Activated T-helper 17 cell treated with anti-CD3 and anti-CD28 coated beads, Interleukin-2, amount 50 U/mL, for 72 hours (primary cell): ENCODE measurements around the gene SLC27A6. TPM values are rescaled to one million over a fixed set of nuclear protein-coding genes. Genes with fewer than 3 reads are reported as not detected.

Experiments
- ATAC-seq: fragments of 150-1000 bp; cut with Tn5 transposase; replicated peaks from 2 replicates; pipeline ENCODE4 v1.10.0; 2021; ENCODE audit warnings: mild to moderate bottlenecking, moderate library complexity
- H3K27ac Mint-ChIP-seq: one replicate; pipeline ENCODE4 v1.8.0; 2022; ENCODE audit warnings: mixed read lengths
- H3K27me3 Mint-ChIP-seq: one replicate; pipeline ENCODE4 v1.8.0; 2022; ENCODE audit warnings: mixed read lengths
- H3K36me3 Mint-ChIP-seq: one replicate; pipeline ENCODE4 v1.8.0; 2022; ENCODE audit warnings: low read depth, mild to moderate bottlenecking, mixed read lengths
- H3K4me1 Mint-ChIP-seq: one replicate; pipeline ENCODE4 v1.8.0; 2022; ENCODE audit warnings: mixed read lengths
- H3K4me3 Mint-ChIP-seq: one replicate; pipeline ENCODE4 v1.8.0; 2022; ENCODE audit warnings: mild to moderate bottlenecking, mixed read lengths
- H3K9me3 Mint-ChIP-seq: one replicate; pipeline ENCODE4 v1.8.0; 2022; ENCODE audit warnings: mixed read lengths
- total RNA-seq, 2 donors: library from RNA; stranded (reverse); gene quantifications; one replicate each; pipeline ENCODE4 v1.2.3, GENCODE V29; 2022

Gene SLC27A6
- total RNA-seq, 2 donors from 2014 or later: not detected

DNA sequence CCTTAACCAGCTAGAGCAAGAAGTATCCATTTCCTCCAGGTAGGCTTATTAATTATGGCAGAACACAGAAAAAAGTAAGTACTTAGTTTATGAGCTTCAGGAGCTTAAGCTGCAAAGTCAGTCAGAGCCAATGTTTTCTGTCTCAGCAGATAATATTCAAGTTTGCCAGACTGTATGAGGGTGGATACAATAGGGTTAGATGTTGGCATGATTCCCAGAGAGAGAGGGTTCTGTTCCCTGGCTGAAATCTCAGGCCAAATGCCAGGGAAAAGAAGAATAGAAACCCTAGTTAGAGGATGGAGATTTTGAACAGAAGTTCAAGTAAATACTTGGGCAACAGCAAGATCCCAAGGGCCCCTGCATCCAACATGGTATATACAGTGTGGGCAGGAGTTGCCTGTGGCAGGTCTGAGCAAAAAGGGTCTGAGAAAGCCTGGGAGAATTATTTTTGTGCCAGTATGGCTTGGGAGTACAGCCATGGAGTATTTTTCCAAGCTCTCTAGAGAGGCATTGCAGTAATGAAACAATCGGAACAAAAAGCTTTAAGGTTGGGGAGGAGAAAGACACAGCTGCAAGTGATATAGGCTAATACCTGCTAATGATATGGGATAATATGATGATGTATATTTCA is 98.3 kb downstream of the SLC27A6 start:
- Mint-ChIP-seq H3K36me3 (no peaks in the 10 kb centered on the region), H3K4me1 (no peaks in the 10 kb centered on the region), H3K27me3 (peaks cover 5% of the 10 kb centered on the region), H3K9me3 (no peaks in the 10 kb centered on the region), H3K4me3 (no peak overlapping the region), H3K27ac (no peak overlapping the region)
- ATAC-seq: no peak

DNA sequence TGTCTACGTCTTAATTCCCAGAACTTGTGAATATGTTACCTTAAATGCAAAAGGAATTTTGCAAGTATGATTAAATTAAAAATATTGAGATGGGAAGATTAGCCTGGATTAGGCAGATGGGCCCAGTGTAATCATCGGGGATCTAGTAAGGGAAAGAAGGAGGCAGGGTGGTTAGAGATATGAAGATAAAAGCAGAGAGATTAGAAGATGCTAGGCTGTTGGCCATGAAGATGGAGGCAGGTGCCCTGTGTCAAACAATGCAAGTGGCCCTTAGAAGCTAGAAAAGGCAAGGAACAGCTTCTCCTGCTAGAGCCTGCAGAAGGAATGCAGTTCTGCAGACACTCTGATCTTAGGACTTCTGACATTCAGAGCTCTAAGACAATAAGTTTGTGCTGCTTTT is 100.4 kb downstream of the SLC27A6 start:
- no peak for ATAC-seq
- Mint-ChIP-seq H3K36me3 (no peaks in the 10 kb centered on the region), H3K4me3 (no peak overlapping the region), H3K9me3 (no peaks in the 10 kb centered on the region), H3K4me1 (no peaks in the 10 kb centered on the region), H3K27me3 (peaks cover 5% of the 10 kb centered on the region), H3K27ac (no peak overlapping the region)

DNA sequence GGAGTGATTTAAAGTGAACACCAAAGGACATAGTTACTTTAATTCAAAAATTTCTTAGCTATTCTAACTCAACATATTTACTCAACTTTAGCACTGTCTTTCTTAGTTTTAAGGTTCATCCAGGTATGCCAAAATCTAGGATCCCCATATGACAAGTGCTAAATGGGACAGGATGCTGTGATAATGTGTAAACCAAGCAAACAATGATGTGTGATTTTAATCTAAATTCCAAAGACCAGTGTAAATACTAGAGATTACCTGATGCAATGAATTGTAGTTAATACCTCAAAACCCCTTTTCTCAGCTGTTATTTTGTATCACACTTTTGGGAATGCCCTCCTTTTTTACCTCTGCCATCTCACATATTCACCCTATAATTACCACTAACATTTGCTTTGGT is 102.5 kb downstream of the SLC27A6 start:
- Mint-ChIP-seq H3K36me3 (no peaks in the 10 kb centered on the region), H3K9me3 (no peaks in the 10 kb centered on the region), H3K4me3 (no peak overlapping the region), H3K27ac (no peak overlapping the region), H3K4me1 (no peaks in the 10 kb centered on the region), H3K27me3 (peaks cover 6% of the 10 kb centered on the region)
- ATAC-seq: no peak

DNA sequence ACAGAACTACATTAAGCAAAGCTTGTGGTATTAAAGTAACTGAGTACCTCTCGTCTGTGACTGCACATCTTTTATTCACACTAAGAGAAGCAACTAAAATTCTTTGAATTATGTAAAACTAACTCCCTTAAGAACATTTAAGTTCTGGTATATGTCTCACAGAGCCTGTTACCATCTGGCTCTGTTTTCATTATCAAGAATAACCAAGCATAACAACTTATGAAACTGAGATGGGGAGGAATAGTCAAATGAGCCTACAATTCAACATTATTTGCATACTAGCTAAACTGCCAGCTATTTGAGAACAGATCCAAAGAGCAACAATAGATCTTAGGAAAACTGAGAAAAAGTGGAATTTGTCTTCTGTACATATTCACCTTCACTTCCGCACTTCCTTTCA is 104.0 kb downstream of the SLC27A6 start:
- peaks cover 11% of the 10 kb centered on the region for H3K27me3 Mint-ChIP-seq
- no peak overlapping the region for H3K4me3 Mint-ChIP-seq
- no peaks in the 10 kb centered on the region for H3K36me3 Mint-ChIP-seq
- H3K4me1 Mint-ChIP-seq: no peaks in the 10 kb centered on the region
- ATAC-seq: no peak
- H3K9me3 Mint-ChIP-seq: no peaks in the 10 kb centered on the region
- no peak overlapping the region for H3K27ac Mint-ChIP-seq

DNA sequence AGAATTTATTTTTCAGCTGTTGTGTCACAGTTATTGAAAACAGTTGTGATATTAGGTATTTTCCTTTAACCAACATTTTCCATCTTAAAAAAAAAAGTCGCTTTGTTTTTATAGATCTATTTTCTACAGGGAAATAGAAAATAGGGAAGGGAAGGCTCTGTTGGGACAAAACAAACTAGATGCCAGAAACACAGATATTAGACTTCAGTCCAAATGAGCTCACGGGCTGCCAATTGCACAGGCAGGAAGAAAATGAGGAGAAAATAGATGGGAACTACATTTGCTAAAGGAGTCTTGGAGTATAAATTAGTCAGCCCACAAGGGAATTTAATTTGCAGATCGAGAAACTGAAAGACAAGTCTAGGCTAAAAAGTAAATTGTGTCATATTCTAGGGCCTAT is 107.8 kb downstream of the SLC27A6 start:
- Mint-ChIP-seq H3K9me3 (no peaks in the 10 kb centered on the region), H3K4me3 (no peak overlapping the region), H3K4me1 (no peaks in the 10 kb centered on the region), H3K27me3 (peaks cover 14% of the 10 kb centered on the region), H3K36me3 (no peaks in the 10 kb centered on the region), H3K27ac (no peak overlapping the region)
- ATAC-seq: no peak

DNA sequence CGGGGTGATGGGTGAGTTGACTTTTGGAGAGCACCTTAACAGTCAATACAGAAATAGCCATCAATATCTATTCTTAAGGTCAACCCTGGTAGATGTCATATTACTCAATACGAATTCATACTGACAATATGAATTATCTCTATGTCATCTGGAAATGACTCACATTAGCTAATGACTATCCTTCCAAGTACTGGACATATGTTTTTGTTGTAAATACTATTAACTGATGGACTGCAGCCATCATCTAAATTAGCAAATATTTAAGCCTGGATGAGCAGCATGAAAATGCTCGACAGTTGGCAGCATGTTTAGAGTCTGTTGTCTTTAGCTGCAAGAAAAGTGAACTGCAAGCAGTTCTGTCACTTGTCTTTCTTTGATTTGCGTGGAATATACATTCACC is 109.6 kb downstream of the SLC27A6 start:
- ATAC-seq: no peak
- Mint-ChIP-seq H3K4me3 (no peak overlapping the region), H3K36me3 (no peaks in the 10 kb centered on the region), H3K9me3 (no peaks in the 10 kb centered on the region), H3K4me1 (no peaks in the 10 kb centered on the region), H3K27ac (no peak overlapping the region), H3K27me3 (peaks cover 14% of the 10 kb centered on the region)

DNA sequence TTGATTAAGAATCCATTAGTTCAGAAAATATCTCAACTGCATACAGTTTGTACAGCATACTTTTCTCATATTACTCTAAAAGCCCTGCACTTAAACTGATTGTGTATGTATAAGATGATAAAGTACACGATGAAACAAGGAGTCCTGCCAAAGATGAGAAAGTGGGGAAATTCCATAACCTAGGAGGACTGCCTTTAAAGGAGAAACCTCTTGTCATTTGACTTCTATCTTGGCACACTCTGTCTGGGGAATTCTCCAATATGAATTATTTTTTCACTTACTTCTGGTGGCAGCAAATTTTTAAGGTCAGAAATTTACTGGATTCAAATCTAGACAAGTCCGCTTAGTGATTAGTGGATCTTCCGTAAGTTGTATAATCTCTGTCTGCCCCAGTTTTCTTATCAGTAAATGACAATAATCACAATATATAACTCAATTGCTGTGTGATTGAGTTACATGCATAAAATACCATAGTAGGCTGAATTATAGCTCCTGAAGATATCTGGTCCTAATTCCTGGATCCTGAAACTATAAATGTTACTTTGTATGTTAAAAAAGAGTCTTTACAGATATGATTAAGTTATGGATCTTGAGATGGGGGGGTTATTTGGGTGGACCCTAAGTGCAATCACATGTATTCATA is 112.3 kb downstream of the SLC27A6 start:
- Mint-ChIP-seq H3K9me3 (no peaks in the 10 kb centered on the region), H3K27ac (no peak overlapping the region), H3K4me3 (no peak overlapping the region), H3K27me3 (peaks cover 12% of the 10 kb centered on the region), H3K4me1 (no peaks in the 10 kb centered on the region), H3K36me3 (no peaks in the 10 kb centered on the region)
- no peak for ATAC-seq

DNA sequence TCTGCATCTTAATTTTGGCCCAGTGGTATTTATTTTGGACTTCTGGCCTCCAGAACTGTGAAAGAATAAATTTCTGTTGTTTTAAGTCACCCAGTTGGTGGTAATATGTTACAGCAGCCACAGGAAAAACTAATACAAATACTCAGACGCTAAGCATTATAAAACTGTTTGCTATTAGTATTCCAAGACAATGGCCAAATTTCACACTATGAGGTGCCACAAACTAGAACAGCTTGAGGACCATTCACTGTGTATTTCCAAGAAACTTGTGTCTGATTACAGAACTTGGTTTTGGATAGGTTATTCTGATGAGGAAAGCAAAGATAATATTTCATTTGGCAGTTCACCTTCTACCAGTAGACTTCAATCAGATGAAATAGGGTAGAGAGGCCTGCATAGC is 113.0 kb downstream of the SLC27A6 start:
- Mint-ChIP-seq H3K4me1 (no peaks in the 10 kb centered on the region), H3K36me3 (no peaks in the 10 kb centered on the region), H3K27ac (no peak overlapping the region), H3K27me3 (peaks cover 7% of the 10 kb centered on the region), H3K9me3 (no peaks in the 10 kb centered on the region), H3K4me3 (no peak overlapping the region)
- ATAC-seq: no peak

DNA sequence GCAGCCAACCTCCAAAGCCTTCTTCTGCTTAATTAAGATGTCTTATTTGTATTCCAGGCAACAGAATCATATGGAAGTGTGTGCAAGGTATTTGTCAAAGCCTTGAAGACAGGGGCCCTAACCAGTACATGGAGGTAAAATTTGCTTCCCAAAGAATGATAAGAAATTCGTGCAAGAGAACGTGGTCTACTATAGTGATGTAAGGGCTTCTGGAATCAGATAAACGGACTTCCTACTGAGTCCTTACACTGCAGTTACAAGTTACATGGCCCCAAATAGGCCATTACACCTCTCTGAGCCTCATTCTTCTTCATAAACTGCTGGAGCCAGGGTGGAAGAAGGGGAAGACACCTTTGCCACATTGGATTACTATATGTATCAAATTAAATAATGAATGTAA is 113.4 kb downstream of the SLC27A6 start:
- Mint-ChIP-seq H3K4me1 (no peaks in the 10 kb centered on the region), H3K36me3 (no peaks in the 10 kb centered on the region), H3K27ac (no peak overlapping the region), H3K27me3 (peaks cover 7% of the 10 kb centered on the region), H3K4me3 (no peak overlapping the region), H3K9me3 (no peaks in the 10 kb centered on the region)
- ATAC-seq: no peak

DNA sequence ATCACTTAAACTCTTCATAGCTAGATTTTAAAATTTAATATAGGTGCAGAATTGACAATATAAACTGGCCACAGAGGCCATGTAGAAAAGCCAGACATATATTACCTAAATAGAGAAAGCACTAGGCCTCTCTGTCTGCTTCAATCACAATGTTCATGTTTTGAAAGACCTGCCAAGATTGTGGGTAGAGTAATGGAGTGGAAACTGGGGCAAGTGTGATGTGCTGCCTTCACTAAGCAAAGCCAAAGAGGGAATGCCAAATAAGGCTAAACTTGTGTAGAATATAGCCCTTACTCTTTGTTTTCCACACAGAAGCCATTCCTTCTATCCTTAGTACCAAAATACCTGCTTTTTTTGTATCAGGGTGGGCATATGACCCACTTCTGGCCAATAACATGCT is 114.2 kb downstream of the SLC27A6 start:
- no peaks in the 10 kb centered on the region for H3K9me3 Mint-ChIP-seq
- H3K4me1 Mint-ChIP-seq: no peaks in the 10 kb centered on the region
- peaks cover 3% of the 10 kb centered on the region for H3K27me3 Mint-ChIP-seq
- H3K4me3 Mint-ChIP-seq: no peak overlapping the region
- H3K36me3 Mint-ChIP-seq: no peaks in the 10 kb centered on the region
- no peak overlapping the region for H3K27ac Mint-ChIP-seq
- ATAC-seq: no peak

DNA sequence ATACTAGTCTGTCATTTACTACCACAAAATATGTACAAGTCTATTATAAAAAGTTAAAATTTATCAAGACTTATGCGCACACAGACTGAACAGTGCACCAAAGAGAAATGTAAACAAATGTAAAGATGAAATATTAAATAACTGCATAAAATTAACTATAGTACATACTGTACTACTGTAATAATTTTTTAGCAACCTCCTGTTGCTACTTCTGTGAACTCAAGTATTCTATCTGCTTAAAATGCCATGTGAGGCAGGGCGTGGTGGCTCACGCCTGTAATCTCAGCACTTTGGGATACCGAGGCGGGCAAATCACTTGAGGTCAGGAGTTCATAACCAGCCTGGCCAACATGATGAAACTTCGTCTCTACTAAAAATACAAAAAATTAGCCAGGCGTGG is 115.5 kb downstream of the SLC27A6 start:
- no peaks in the 10 kb centered on the region for H3K4me1 Mint-ChIP-seq
- no peaks in the 10 kb centered on the region for H3K36me3 Mint-ChIP-seq
- no peaks in the 10 kb centered on the region for H3K9me3 Mint-ChIP-seq
- no peaks in the 10 kb centered on the region for H3K27me3 Mint-ChIP-seq
- H3K4me3 Mint-ChIP-seq: no peak overlapping the region
- ATAC-seq: no peak
- no peak overlapping the region for H3K27ac Mint-ChIP-seq

DNA sequence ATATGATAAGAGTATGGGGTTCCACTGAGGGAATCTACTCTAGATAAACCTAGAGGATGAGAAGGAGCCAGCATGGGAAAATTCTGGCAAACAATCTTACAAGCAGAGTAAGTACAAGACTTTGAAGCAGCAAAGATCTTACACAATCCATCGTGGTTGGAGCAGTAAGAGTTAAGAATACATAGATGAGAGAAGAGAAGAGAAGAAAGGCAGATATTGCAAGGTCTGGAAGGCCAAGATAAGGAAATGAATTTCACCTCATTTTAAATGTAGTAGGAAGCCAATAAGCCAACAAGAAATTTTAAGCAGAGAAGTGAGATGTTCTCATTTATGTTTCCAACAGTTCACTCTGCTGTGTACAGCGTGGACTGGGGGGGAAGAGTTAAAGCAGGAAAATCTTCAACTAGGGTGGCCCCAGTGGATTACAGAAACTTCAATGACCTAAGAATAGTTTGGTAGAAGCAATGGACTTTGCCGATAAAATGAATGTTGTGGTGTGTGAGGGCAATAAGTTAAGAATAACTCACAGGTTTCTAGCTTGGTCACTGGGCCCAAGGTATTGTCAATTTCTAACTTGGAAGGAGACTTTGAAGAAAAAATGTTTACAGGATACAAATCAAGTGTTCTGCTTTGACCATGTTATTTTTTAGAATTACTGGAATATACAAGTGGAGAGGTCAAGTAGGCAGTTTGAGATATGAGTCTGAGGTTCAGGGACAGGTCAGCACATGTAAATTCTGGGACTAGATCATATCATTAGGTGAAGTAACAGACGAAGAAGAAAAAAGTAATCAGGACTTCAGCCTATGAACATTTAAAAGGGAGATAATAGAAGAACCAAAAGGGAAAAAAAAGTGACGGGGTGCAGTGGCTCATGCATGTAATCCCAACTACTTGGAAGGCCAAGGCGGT is 117.2 kb downstream of the SLC27A6 start:
- Mint-ChIP-seq H3K4me1 (no peaks in the 10 kb centered on the region), H3K27me3 (peaks cover 6% of the 10 kb centered on the region), H3K27ac (no peak overlapping the region), H3K9me3 (no peaks in the 10 kb centered on the region), H3K4me3 (no peak overlapping the region), H3K36me3 (no peaks in the 10 kb centered on the region)
- ATAC-seq: no peak
